ENCODE data around the gene SRP54.

Gene SRP54

GRCh38 chr14:34933301-34933700 is 49.5 kb upstream of the SRP54 start:
- no peaks in the 10 kb centered on the region for H3K9me3 ChIP-seq (ENCODE audit: control insufficient read depth, insufficient read depth, low read depth, low read length)
- ChIA-PET POLR2A (interaction anchor here (0.6 kb wide), 1 partner anchor 28 kb away, joined by 3 read pairs; no protein-coding TSS in a partner anchor), CTCF (no interaction called here)
- no peak overlapping the region for H3K4me3 ChIP-seq (ENCODE audit: low read depth, low read length)
- H3K27ac ChIP-seq (ENCODE audit: extremely low read depth, low read depth, low read length): no peak overlapping the region
- no peak for TF ChIP-seq ZNF610 (tag by site-specific recombination; IDR thresholded peaks at IDR 0.05; ENCODE audit: borderline replicate concordance)
- TF ChIP-seq ZNF248 (tag by site-specific recombination; IDR thresholded peaks at IDR 0.05): no peak
- TF ChIP-seq, protein P1, sequence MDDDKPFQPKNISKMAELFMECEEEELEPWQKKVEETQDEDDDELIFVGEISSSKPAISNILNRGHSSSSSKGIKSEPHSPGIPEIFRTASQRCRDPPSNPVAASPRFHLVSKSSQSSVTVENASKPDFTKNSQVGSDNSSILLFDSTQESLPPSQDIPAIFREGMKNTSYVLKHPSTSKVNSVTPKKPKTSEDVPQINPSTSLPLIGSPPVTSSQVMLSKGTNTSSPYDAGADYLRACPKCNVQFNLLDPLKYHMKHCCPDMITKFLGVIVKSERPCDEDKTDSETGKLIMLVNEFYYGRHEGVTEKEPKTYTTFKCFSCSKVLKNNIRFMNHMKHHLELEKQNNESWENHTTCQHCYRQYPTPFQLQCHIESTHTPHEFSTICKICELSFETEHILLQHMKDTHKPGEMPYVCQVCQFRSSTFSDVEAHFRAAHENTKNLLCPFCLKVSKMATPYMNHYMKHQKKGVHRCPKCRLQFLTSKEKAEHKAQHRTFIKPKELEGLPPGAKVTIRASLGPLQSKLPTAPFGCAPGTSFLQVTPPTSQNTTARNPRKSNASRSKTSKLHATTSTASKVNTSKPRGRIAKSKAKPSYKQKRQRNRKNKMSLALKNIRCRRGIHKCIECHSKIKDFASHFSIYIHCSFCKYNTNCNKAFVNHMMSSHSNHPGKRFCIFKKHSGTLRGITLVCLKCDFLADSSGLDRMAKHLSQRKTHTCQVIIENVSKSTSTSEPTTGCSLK (tag by site-specific recombination; IDR thresholded peaks at IDR 0.05): no peak
- TF ChIP-seq ZNF692 (tag by site-specific recombination; IDR thresholded peaks at IDR 0.05): no peak
- TF ChIP-seq ZNF114 (tag by site-specific recombination; IDR thresholded peaks at IDR 0.05): no peak
- TF ChIP-seq, protein P2, sequence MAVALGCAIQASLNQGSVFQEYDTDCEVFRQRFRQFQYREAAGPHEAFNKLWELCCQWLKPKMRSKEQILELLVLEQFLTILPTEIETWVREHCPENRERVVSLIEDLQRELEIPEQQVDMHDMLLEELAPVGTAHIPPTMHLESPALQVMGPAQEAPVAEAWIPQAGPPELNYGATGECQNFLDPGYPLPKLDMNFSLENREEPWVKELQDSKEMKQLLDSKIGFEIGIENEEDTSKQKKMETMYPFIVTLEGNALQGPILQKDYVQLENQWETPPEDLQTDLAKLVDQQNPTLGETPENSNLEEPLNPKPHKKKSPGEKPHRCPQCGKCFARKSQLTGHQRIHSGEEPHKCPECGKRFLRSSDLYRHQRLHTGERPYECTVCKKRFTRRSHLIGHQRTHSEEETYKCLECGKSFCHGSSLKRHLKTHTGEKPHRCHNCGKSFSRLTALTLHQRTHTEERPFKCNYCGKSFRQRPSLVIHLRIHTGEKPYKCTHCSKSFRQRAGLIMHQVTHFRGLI (tag by site-specific recombination; IDR thresholded peaks at IDR 0.05): no peak
- TF ChIP-seq ZNF600 (tag by site-specific recombination; IDR thresholded peaks at IDR 0.05): no peak
- TF ChIP-seq ZNF391 (tag by site-specific recombination; IDR thresholded peaks at IDR 0.05; ENCODE audit: borderline replicate concordance, low read depth): no peak
- TF ChIP-seq, protein P3, sequence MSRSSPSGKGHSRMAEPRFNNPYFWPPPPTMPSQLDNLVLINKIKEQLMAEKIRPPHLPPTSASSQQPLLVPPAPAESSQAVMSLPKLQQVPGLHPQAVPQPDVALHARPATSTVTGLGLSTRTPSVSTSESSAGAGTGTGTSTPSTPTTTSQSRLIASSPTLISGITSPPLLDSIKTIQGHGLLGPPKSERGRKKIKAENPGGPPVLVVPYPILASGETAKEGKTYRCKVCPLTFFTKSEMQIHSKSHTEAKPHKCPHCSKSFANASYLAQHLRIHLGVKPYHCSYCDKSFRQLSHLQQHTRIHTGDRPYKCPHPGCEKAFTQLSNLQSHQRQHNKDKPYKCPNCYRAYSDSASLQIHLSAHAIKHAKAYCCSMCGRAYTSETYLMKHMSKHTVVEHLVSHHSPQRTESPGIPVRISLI (tag by site-specific recombination; IDR thresholded peaks at IDR 0.05): no peak
- no peak for TF ChIP-seq ZNF596 (tag by site-specific recombination; IDR thresholded peaks at IDR 0.05)
- TF ChIP-seq ZNF394 (tag by site-specific recombination; IDR thresholded peaks at IDR 0.05; ENCODE audit: borderline replicate concordance): no peak
- TF ChIP-seq KLF7 (tag by site-specific recombination; IDR thresholded peaks at IDR 0.05; ENCODE audit: borderline replicate concordance): no peak
- TF ChIP-seq ZNF530 (tag by site-specific recombination; IDR thresholded peaks at IDR 0.05; ENCODE audit: low read depth): no peak
- no peak for TF ChIP-seq ZNF140 (tag by site-specific recombination; IDR thresholded peaks at IDR 0.05)
- TF ChIP-seq ZFHX2 (tag by site-specific recombination; conservative IDR thresholded peaks at IDR 0.05): no peak
- TF ChIP-seq ZNF747 (tag by site-specific recombination; IDR thresholded peaks at IDR 0.05): no peak
- TF ChIP-seq ZNF510 (tag by site-specific recombination; IDR thresholded peaks at IDR 0.05; ENCODE audit: insufficient replicate concordance): no peak
- no peak for TF ChIP-seq ZXDB (tag by site-specific recombination; IDR thresholded peaks at IDR 0.05)
- TF ChIP-seq ZNF624 (tag by site-specific recombination; IDR thresholded peaks at IDR 0.05): no peak
- TF ChIP-seq RBAK (tag by site-specific recombination; IDR thresholded peaks at IDR 0.05): no peak
- no peaks in the 10 kb centered on the region for H3K4me1 ChIP-seq (ENCODE audit: control insufficient read depth, insufficient read depth, low read length)
- H3K36me3 ChIP-seq (ENCODE audit: control insufficient read depth in 2 of 2, insufficient read depth in 1 of 2, low read length in 2 of 2): no peaks in the 10 kb centered on the region

GRCh38 chr14:34935488-34935887 is 47.3 kb upstream of the SRP54 start:
- Histone ChIP-seq H3K4me3 (ENCODE audit: low read depth, low read length) (no peak overlapping the region), H3K27ac (ENCODE audit: extremely low read depth, low read depth, low read length) (no peak overlapping the region), H3K9me3 (ENCODE audit: control insufficient read depth, insufficient read depth, low read depth, low read length) (no peaks in the 10 kb centered on the region), H3K36me3 (ENCODE audit: control insufficient read depth in 2 of 2, insufficient read depth in 1 of 2, low read length in 2 of 2) (no peaks in the 10 kb centered on the region), H3K4me1 (ENCODE audit: control insufficient read depth, insufficient read depth, low read length) (no peaks in the 10 kb centered on the region)
- CTCF ChIA-PET: no interaction called here
- POLR2A ChIA-PET: no interaction called here
- no peak for TF ChIP-seq MEIS1 (CRISPR knock-in tag; IDR thresholded peaks at IDR 0.05; ENCODE audit: borderline replicate concordance)
- TF ChIP-seq, protein P4, sequence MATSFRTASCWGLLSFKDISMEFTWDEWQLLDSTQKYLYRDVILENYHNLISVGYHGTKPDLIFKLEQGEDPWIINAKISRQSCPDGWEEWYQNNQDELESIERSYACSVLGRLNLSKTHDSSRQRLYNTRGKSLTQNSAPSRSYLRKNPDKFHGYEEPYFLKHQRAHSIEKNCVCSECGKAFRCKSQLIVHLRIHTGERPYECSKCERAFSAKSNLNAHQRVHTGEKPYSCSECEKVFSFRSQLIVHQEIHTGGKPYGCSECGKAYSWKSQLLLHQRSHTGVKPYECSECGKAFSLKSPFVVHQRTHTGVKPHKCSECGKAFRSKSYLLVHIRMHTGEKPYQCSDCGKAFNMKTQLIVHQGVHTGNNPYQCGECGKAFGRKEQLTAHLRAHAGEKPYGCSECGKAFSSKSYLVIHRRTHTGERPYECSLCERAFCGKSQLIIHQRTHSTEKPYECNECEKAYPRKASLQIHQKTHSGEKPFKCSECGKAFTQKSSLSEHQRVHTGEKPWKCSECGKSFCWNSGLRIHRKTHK (tag by site-specific recombination; IDR thresholded peaks at IDR 0.05): no peak
- no peak for TF ChIP-seq PATZ1 (tag by site-specific recombination; IDR thresholded peaks at IDR 0.05)
- no peak for TF ChIP-seq ZNF37A (tag by site-specific recombination; IDR thresholded peaks at IDR 0.05)
- TF ChIP-seq ZNF18 (tag by site-specific recombination; IDR thresholded peaks at IDR 0.05): no peak
